Umbilical cord (tissue), 2 donors: ENCODE measurements around the gene P2RY8. TPM values are rescaled to one million over a fixed set of nuclear protein-coding genes. Genes with fewer than 3 reads are reported as not detected.

Experiments
- DNase-seq: peaks from one replicate; pipeline ENCODE4 v3.0.0-alpha.2; 2015; ENCODE audit warnings: low spot score
- total RNA-seq: library from RNA; depleted of rRNA; stranded (reverse); fragments of >200 nt; gene quantifications from one replicate; pipeline ENCODE4 v1.2.3, GENCODE V29; 2014; ENCODE audit warnings: low replicate concordance; ENCODE audit not compliant: insufficient read depth

P2RY8 gene
- total RNA-seq, 1 donor from 2014 or later = 1.2 TPM

- DNase-seq = no peak
Measured at GRCh38 chrX:1419545-1420355, 117.2 kb downstream of the P2RY8 start.

GRCh38 chrX:1418901-1419544 lies 118.0 kb downstream of the P2RY8 start:
- DNase-seq = no peak

GRCh38 chrX:1417921-1418771 lies 118.8 kb downstream of the P2RY8 start:
- DNase-seq = no peak

DNA sequence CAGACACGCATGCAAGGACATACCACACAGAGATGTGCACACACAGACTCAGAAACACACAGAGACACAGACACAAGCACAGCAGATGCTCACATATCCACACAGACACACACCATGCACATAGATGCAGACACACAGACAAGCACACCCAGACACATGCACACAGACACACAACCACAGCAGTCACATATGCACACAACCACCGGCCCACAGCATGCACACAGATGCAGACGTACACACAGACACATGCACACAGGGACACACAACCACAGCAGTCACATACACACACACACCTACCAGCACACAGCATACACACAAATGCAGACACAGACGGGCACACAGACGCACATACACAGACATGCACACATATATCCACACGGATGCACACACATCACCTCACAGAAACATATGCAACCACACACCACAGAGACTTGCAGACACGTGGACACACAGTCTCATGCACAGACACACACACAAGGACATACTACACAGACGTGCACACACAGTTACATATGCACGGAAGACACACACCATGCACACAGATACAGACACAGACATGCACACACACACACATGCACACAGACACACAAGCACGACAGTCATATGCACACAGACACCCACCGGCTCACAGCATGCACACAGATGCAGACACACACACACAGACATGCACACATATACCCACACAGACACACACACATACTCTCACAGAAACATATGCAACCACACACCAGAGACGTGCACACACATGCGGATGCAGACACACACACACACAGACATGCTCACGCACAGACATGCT lies 119.8 kb downstream of the P2RY8 start:
- DNase-seq = no peak

DNA sequence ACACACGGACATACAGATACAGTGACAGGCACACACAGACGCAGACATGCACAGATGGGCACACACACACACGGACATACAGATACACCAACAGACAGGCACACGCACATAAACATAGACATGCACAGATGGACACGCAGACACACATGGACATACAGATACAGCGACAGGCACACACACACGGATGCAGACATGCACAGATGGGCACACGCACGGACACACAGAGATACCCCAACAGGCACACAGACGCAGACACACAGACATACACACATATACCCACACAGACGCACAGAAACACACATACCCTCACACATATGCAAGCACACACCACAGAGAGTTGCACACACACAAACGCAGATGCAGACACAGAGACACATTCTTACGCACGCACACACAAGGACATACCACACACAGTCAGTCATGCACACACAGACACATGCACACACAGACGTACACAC lies 120.6 kb downstream of the P2RY8 start:
- DNase-seq = no peak

Other genes with a start within 250 kb of the P2RY8 start
- 4.1 TPM for gene IL3RA, start 200.4 kb downstream of the P2RY8 start, total RNA-seq
- 177 TPM for gene SLC25A6, start 145.1 kb downstream of the P2RY8 start, total RNA-seq
- 13.5 TPM for gene ASMTL, start 84.3 kb downstream of the P2RY8 start, total RNA-seq
- gene AKAP17A, start 54.4 kb upstream of the P2RY8 start, total RNA-seq = 14.0 TPM
- not detected for gene ASMT, start 77.9 kb upstream of the P2RY8 start, total RNA-seq